T-helper 22 cell (primary cell): ENCODE results near the gene MEG3.

Experiments
- DNase-seq: peaks from one replicate; pipeline ENCODE4 v3.0.0-alpha.2; 2020; ENCODE audit warnings: low read depth

The MEG3 gene

GRCh38 chr14:100846309-100846859 lies 20.5 kb downstream of the MEG3 start:
- no peak for DNase-seq

DNA sequence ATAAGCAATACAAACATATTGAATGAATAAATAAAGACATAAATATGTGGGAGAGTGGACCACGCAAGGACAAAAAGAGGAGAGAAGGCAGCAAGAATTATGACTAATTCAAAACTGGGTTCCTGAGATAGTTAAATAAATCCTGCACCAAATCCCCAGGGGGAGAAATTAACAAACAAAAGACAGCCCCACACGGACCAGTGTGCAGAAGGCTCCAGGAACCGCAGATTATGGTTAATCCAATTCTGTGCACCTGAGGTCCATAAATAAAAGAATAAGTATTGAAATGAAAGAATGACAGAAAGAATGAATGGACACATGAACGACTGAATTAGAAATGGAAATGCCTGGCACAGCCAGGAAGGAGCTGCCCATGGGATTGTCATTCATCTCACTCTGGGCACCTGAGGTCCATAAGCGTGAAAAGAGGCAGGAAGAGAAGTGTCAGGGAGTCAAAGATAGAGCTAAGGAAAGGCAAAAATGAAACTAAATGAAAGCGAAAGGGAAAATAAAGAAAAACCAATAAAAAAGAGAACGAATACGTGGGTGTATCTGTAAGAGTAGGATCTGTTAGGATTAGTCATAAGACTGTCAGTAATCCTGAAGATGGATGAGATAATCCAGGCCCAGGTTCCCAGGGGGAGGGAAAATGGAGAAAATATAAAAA lies 23.3 kb downstream of the MEG3 start:
- no peak for DNase-seq

GRCh38 chr14:100850841-100851585 lies 25.1 kb downstream of the MEG3 start:
- peak; percentile 32 for DNase-seq

DNA sequence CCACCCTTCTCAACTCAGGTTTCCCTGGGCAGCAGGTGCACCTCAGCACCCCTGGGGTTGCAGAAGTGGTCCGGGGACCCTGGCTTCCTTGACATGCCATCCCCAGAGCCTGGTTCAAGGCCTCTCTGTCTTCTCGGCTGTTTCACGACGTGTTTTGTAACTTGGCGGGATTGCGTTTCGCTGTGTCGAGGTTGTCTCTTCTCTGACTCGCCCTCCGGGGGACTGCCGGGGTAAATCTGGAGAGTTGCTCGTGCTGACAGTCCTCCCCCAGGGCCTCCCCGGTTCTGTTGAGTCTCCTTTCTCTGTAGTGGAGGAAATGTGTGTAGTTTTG lies 25.6 kb downstream of the MEG3 start:
- DNase-seq = no peak

GRCh38 chr14:100851946-100852620 lies 26.2 kb downstream of the MEG3 start:
- no peak for DNase-seq

- no peak for DNase-seq
Observed at GRCh38 chr14:100854435-100854834, 28.5 kb downstream of the MEG3 start.

GRCh38 chr14:100855256-100855930 lies 29.5 kb downstream of the MEG3 start:
- no peak for DNase-seq

DNA sequence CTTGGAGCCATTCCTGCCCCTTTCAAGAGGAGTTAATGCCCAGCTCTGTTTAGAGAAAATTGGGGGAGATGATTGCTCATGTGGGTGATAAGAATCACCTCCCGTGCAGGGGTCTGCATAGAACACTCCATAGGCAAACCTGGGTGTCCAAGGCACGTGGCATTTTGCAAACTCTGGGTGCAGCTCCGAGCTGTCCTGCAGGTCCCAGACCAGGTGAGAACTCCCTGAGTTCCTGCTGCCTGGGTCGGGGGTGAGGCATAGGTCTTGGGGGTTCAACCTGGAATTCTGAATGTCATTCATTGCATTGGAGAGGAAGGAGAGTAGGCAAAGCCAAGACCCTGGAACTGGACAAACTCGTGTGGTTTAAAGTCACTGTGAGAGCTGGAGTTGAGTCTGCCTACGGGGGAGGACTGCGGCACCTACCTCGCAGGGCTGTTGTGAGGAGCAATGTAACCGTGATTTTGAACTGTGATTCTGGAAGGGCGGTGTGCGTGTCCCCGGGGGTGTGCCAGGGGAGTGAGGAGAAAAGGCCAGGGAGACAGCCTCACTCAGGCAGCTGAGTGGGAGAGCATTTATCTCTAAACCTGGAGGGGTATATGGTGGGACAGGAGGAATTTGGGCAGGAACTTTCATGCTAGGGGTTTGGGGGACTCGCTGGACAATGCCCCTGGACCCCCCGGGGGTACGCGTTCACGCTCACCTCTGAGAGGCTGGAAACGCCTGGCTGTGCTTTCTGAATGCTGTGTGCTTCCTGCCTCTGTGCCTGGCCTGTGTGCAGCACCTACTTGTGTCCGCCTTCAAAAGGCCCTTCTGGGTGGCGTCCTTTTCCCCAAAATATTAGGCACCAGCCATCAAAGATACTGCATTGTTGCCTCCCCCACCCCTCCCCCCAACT lies 30.4 kb downstream of the MEG3 start:
- DNase-seq = no peak

DNA sequence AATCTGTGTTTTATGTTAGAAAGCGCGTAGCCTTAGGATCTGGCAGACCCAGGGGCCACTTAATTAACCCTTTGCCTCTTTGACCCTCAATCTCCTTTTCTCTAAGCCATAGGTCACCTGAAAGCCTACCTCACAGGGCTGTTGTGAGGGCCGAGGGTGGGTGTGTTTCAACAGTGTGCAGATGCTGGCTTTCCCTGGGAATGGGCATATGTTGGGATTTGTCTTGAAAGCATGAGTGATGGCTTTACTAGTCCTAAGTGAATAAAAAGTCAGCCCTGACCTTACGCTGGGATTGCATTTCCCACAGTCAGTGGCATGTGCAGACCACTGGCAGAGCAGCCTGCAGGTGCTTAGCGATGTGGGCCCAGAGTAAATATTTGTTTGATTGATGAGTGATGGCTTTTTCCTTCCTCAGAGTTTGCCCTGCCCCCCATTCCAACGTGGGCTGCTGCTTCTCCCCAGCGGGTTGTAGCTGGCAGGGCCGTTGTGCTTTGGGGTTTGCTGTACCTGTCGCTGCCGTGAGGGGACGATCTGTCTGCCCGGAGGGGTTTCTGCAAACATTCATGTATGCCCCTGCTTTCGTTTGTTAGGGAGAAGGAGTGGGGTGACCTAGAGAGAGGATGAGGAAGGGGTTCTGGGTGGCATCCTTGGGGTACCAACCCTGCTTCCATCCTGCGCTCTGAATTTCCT lies 31.5 kb downstream of the MEG3 start:
- no peak for DNase-seq

GRCh38 chr14:100857923-100858837 lies 32.3 kb downstream of the MEG3 start:
- no peak for DNase-seq

GRCh38 chr14:100858838-100859220 lies 32.9 kb downstream of the MEG3 start:
- DNase-seq = no peak

GRCh38 chr14:100859781-100860180 lies 33.9 kb downstream of the MEG3 start:
- DNase-seq = no peak

- DNase-seq = no peak
Observed at GRCh38 chr14:100860556-100861187, 34.8 kb downstream of the MEG3 start.

- DNase-seq = no peak
Observed at GRCh38 chr14:100861188-100861936, 35.4 kb downstream of the MEG3 start.

DNA sequence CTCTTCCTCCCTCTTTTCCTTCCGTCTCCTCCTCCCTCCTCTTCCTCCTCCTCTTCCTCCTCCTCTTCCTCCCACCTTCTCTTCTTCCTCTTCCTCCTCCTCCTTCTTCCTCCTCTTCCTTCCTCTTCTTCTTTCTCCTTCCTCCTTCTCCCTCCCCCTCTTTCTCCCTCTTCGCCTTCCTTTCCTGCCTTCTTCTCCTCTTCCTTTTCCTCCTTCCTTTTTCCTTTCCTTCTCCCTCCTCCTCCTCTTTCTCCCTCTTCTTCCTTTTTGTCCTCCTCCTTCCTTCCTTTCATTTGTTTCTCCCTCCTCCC lies 36.0 kb downstream of the MEG3 start:
- DNase-seq = no peak

- DNase-seq = no peak
Observed at GRCh38 chr14:100862277-100862676, 36.4 kb downstream of the MEG3 start.

GRCh38 chr14:100862793-100863192 lies 36.9 kb downstream of the MEG3 start:
- DNase-seq = no peak

- DNase-seq = no peak
Observed at GRCh38 chr14:100864206-100864605, 38.3 kb downstream of the MEG3 start.
